OCI-M2 (cell line): ENCODE measurements around the gene GOLGA6D.
"Not testable (repeated sequence)": the region's sequence is repeated elsewhere in the genome, so short reads cannot be mapped to it uniquely, and the experiment has no call there.

Source experiments
- DNase-seq: peaks from one replicate; lab custom pipeline; 2025; ENCODE audit not compliant: unreplicated experiment; lab: John Stamatoyannopoulos, UW

GOLGA6D gene, protein sequence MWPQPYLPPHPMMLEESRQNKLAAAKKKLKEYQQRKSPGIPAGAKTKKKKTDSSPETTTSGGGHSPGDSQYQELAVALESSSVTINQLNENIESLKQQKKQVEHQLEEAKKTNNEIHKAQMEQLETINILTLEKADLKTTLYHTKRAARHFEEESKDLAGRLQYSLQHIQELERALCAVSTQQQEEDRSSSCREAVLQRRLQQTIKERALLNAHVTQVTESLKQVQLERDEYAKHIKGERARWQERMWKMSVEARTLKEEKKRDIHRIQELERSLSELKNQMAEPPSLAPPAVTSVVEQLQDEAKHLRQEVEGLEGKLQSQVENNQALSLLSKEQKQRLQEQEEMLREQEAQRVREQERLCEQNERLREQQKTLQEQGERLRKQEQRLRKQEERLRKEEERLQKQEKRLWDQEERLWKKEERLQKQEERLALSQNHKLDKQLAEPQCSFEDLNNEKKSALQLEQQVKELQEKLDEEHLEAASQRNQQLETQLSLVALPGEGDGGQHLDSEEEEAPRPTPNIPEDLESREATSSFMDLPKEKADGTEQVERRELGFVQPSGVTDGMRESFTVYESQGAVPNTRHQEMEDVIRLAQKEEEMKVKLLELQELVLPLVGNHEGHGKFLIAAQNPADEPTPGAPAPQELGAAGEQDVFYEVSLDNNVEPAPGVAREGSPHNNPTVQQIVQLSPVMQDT

DNA sequence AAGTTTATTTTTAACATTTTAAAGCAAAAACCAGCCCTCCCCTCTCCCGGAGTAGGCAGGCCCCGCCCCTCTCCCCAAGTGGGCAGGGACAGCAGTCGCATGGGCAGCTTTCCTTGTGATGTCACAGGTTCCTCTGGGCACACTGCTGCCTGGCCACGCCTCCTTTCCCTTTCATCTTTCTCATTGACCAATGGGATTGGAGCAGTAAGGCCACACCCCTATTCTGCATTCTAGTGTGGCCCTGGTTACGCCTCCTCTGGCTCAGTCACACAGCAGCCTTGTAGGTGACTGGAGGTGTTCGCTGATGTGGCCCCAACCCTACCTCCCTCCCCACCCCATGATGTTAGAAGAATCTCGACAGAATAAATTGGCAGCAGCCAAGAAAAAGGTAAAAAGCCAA lies at the start of gene GOLGA6D:
Gene GOLGA6D (plus strand): TSS at position 264 of the 400 bp plus-strand sequence. CDS start 41 bp downstream, at position 305.
- not testable (repeated sequence) for DNase-seq

- no peak for DNase-seq
Observed at GRCh38 chr15:75233504-75234190, 49.0 kb upstream of the GOLGA6D start.

GRCh38 chr15:75234191-75234810 lies 48.3 kb upstream of the GOLGA6D start:
- no peak for DNase-seq

DNA sequence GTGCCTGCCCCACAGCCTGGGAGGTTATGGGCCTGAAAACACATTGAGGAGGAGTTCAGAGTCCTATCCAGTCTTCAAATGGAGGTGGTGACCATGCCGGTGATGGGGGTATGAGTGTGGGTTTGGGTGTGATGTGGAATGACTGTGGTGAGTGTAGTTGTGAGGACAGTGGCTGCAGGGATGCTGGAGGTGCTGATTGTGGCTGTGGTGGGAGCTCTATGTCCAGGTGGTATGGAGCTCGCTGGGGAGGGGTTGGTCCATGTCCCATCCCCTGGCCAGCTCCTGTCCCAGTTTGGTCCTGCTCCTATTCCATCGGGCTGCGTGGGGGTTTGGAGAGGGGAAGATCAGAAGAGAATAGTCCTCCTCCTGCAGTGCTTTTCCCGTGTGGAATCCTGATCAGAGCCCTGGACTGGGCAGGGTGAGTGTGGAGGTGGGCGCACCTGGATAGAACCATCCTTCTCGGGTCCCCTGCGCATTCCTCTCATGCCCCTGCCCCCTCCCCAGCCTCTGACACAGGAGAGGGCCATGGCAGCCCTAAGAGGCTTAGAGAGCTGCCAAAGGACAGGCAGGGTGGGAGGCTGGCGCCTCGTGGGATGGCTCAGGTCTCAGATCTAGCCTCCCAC lies 47.5 kb upstream of the GOLGA6D start:
- no peak for DNase-seq

- DNase-seq = no peak
Observed at GRCh38 chr15:75235760-75236729, 46.6 kb upstream of the GOLGA6D start.

- DNase-seq = no peak
Observed at GRCh38 chr15:75237316-75237982, 45.2 kb upstream of the GOLGA6D start.

DNA sequence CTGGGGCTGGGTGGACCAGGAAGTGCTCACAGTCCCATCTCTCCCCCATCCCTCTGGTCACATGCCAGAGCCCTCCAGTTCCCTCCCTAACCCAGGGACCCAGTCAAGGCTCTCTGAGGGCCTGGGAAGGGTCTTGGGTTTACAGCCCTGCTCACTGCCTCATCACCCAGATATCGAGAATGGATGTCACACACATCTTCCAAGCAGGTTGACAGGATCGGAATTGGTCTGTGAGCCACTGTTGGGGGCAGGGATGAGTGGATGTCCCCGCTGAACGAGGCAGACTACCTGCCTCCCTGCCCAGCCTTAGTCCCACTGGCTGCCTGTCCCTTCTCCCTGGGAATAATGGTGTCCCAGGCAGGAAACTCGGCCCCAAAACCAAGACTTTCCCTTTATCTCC lies 44.5 kb upstream of the GOLGA6D start:
- DNase-seq = no peak

DNA sequence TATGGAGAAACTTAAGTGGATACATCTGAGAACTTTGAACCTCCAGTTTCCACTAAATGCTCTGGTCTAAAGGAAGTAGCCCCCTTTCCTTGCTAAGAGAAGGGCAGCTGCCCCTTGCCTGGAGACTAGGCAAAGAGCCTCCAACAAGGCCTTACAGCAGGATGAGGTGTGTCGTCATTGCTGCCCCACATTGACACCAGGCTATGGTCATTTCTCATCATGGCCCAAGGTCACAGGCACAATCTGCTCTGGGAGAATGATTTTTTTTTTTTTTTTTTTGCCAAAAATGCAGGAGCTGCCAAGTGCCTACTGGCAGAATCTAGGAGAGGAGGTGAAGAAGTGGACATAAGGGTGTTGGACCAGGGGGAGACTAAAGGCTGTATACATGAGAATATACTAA lies 36.9 kb upstream of the GOLGA6D start:
- not testable (repeated sequence) for DNase-seq

- not testable (repeated sequence) for DNase-seq
Observed at GRCh38 chr15:75248991-75249390, 33.6 kb upstream of the GOLGA6D start.

DNA sequence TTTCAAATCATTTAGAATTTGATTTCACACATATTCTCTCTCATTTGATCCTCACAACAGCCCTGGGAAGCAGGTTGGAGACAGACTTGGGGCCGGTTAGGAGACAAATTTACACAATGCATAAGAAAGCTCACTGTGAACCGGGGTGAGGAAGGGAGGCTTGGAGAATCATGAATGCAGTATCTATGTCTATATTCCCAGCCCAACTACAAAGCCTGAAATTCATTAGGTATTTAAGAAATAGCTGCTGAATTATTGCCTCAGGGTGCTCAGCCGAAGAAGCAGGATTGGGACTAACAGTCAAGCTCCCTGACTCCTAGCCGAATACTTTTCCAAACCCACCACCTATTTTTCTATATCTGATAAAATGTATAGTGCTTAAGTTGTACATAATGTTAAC lies 32.9 kb upstream of the GOLGA6D start:
- no peak for DNase-seq

GRCh38 chr15:75251343-75251742 lies 31.3 kb upstream of the GOLGA6D start:
- DNase-seq = not testable (repeated sequence)

GRCh38 chr15:75252285-75252684 lies 30.4 kb upstream of the GOLGA6D start:
- DNase-seq = not testable (repeated sequence)

DNA sequence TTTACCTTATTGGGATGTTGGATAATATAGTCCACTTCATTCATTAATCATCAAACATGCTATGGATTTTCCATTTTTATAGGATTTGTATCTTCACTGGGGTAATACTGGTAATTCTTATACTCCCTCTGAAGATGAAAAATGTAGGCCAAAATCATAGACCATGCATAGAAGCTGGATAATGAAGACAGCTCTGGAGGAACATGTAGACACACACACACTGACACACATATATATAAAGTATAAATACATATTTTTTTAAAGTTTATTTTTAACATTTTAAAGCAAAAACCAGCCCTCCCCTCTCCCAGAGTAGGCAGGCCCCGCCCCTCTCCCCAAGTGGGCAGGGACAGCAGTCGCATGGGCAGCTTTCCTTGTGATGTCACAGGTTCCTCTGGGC lies 24.6 kb upstream of the GOLGA6D start, which contains the start of gene GOLGA6C:
Gene GOLGA6C (plus strand): TSS at position 301 of the 400 bp plus-strand sequence. CDS start 265 bp downstream, outside the sequence.
- not testable (repeated sequence) for DNase-seq

- DNase-seq = not testable (repeated sequence)
Observed at GRCh38 chr15:75258620-75259343, 23.9 kb upstream of the GOLGA6D start.

- not testable (repeated sequence) for DNase-seq
Observed at GRCh38 chr15:75259873-75260272, 22.8 kb upstream of the GOLGA6D start.

GRCh38 chr15:75273751-75274359 lies 8.8 kb upstream of the GOLGA6D start:
- DNase-seq = not testable (repeated sequence)

DNA sequence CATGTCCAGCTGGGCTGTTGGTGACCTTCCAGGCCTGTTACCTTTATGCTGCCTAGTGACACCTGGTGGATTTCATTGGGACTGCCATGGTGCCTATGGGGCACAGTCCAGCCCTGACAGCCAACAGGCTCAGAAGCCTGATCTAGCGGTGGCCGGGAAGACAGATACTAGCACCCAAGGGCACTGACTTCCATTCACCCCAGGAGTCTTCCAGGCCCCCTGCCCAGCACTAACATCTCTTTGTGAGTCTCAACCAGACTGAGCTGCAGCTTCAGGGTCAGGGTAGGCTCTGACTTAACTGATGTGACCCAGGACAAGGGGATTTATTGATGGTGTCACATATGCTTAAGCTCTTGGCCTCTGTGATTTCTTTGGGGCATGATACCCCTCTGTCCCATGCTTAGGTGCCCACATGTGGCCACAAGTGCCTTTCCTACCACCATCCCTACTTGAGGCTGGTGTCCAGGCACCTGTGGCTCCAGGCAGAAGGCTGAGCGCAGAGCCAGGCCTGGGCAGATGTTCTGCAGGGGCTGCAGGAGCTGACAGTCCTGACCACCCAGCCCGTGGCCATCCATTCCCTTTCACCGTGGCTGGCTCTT lies 8.0 kb upstream of the GOLGA6D start:
- DNase-seq = not testable (repeated sequence)
